ENCODE data around the gene SARDH.

Gene SARDH

DNA sequence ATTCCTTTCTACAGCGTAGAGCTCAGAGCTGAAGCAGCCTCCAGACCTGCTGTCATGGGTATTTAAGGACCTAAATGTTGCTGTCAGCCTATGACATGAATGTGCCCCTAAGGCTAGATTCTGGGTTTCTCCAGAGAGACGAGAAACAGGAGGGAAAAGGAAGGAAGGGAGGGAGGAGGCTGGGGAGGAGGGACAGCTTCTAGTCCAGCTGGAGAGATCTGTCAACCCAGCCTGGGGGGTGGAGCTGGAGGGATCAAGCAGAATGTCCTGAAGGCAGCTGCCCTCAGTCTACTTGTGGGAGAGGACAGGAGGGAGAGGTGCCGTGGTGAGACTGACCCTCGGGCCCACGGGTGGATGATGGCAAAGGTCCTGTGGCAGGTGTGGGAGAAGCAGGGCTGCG is 103.1 kb downstream of the SARDH start:
- no peak for DNase-seq (ENCODE audit: low read depth)
- no peak overlapping the region for H3K4me3 ChIP-seq (ENCODE audit: low read depth, low read length)
- TF ChIP-seq, protein P1, sequence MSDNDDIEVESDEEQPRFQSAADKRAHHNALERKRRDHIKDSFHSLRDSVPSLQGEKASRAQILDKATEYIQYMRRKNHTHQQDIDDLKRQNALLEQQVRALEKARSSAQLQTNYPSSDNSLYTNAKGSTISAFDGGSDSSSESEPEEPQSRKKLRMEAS (IDR thresholded peaks at IDR 0.05; ENCODE audit: low read depth, low read length): no peak

DNA sequence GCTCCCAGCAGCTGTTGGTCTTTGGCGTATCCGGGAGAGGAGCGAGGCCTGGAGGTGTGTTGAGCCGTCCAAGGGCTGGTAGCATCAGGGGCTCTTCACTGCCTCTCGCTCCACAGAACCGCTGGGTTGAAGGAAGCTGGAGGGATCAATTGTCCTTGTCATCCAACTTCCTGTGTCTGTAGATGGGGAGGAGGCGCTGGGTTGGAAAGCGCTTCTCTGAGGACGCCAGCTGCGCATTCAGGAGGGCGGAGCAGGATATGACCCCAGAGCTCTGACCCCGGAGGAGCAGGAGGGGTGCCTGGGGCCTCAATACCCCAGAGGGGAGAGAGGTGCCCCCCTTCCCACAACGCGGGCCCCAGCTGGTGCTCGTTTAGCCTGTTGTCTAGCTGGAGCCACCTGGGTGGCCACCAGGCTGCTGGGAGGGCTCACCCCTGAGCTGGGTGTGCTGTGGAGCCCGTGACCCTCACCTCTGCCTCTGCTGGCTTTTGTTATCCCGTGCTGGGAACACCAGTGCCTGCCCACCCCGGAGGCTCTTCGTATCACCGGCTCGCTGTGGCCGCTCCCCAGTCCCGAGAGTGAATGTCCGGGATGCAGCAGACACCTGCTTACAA is 104.0 kb downstream of the SARDH start:
- no peak for DNase-seq (ENCODE audit: low read depth)
- H3K4me3 ChIP-seq (ENCODE audit: low read depth, low read length): no peak overlapping the region
- TF ChIP-seq, protein P1 (IDR thresholded peaks at IDR 0.05; ENCODE audit: low read depth, low read length): no peak
- TF ChIP-seq MYC (IDR thresholded peaks at IDR 0.05; ENCODE audit: low read depth, low read length) (no peak), POLR2A (IDR thresholded peaks at IDR 0.05; ENCODE audit: extremely low read depth, insufficient read length) (no peak)
- TF ChIP-seq, protein P2, sequence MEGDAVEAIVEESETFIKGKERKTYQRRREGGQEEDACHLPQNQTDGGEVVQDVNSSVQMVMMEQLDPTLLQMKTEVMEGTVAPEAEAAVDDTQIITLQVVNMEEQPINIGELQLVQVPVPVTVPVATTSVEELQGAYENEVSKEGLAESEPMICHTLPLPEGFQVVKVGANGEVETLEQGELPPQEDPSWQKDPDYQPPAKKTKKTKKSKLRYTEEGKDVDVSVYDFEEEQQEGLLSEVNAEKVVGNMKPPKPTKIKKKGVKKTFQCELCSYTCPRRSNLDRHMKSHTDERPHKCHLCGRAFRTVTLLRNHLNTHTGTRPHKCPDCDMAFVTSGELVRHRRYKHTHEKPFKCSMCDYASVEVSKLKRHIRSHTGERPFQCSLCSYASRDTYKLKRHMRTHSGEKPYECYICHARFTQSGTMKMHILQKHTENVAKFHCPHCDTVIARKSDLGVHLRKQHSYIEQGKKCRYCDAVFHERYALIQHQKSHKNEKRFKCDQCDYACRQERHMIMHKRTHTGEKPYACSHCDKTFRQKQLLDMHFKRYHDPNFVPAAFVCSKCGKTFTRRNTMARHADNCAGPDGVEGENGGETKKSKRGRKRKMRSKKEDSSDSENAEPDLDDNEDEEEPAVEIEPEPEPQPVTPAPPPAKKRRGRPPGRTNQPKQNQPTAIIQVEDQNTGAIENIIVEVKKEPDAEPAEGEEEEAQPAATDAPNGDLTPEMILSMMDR (IDR thresholded peaks at IDR 0.05; ENCODE audit: low read depth, low read length): no peak

DNA sequence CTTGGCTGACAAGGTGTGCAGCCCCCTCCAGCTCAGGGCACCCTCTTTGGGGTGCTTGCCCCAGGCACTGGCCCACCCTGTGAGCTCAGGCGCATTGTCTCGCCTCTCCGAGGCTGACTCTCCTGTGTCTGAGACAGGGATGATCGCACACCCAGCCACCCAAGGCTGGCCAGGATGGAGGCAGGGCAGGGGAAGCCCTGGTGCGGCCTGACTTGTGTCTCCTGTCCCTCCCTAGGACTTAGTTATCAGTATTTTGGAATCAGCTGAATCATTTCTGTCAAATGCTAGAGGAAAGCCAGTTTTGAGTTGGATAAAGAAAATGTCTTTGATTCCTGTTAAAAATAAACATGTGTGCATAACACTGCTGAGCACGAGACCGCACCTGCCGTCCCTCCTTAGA is 104.5 kb downstream of the SARDH start:
- DNase-seq (ENCODE audit: low read depth): no peak
- TF ChIP-seq POLR2A (IDR thresholded peaks at IDR 0.05; ENCODE audit: extremely low read depth, insufficient read length) (no peak), MYC (IDR thresholded peaks at IDR 0.05; ENCODE audit: low read depth, low read length) (no peak)
- TF ChIP-seq, protein P2 (IDR thresholded peaks at IDR 0.05; ENCODE audit: low read depth, low read length): no peak
- TF ChIP-seq, protein P1 (IDR thresholded peaks at IDR 0.05; ENCODE audit: low read depth, low read length): no peak
- H3K4me3 ChIP-seq (ENCODE audit: low read depth, low read length): no peak overlapping the region

DNA sequence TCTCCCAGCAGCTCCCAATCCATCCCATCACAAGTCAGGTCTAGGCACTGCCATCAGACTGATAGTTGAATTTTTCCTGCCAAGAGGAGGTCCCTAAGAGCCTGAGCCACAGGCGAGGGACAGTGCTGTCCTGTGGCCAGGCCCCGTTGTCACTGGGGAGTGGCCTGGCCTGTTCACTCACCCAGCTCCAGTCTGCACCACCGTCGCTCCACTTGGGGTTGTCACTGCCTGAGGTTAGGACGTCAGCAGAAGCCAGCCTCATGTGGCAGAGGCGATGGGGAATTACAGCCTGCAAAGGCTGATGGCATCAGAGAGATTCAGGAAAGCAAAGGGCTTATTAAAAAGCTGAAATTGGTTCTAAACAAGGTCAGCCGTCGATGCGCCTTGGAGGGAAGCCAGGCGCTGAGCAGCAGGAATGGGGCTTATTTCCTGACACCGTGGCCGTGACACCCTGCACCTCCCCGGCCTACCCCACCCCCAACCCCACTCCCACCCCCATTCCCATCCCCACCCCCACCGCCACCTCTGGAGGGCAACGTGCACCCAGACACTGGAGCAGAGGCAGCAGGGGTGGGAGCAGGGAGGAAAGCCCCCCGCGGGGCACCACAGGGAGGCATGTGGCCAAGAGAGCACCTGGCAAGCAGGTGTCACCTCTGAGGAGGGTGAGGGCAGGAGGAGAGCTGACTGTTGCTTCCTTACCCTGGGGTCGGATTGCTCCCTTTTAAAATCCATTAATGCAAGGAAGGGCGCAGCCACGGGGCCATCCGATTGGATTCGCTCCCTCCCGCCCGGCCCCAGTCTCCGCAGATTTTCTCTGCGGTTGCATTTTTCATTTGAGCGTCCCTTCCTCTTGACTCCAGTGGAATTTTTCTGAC is 105.1 kb downstream of the SARDH start:
- TF ChIP-seq MYC (IDR thresholded peaks at IDR 0.05; ENCODE audit: low read depth, low read length) (no peak), POLR2A (IDR thresholded peaks at IDR 0.05; ENCODE audit: extremely low read depth, insufficient read length) (no peak)
- TF ChIP-seq, protein P1 (IDR thresholded peaks at IDR 0.05; ENCODE audit: low read depth, low read length): no peak
- TF ChIP-seq, protein P2 (IDR thresholded peaks at IDR 0.05; ENCODE audit: low read depth, low read length): no peak
- H3K4me3 ChIP-seq (ENCODE audit: low read depth, low read length): no peak overlapping the region
- DNase-seq (ENCODE audit: low read depth): no peak

DNA sequence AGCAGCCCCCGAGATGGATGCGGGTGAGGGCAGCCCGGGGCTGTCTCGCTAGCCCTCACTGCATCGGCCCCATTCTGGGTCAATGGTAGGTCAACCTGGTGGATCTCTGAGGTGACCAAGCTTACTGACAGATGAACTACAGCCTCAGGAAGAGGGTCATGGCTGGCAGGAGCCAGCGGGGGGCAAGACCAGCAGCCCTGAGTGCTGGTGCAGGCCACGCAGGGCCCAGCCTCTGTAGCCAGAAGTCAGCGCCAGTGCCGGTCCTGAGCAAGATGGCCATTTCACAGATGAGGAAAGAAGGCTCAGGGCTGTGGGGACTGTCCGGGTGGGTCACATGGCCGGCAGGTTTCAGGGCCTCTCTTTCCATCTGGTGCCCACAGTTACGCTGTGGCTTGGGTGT is 107.0 kb downstream of the SARDH start:
- TF ChIP-seq, protein P1 (IDR thresholded peaks at IDR 0.05; ENCODE audit: low read depth, low read length): no peak
- no peak for TF ChIP-seq MYC (IDR thresholded peaks at IDR 0.05; ENCODE audit: low read depth, low read length)
- TF ChIP-seq POLR2A (IDR thresholded peaks at IDR 0.05; ENCODE audit: extremely low read depth, insufficient read length): no peak
- TF ChIP-seq, protein P2 (IDR thresholded peaks at IDR 0.05; ENCODE audit: low read depth, low read length): no peak
- no peak overlapping the region for H3K4me3 ChIP-seq (ENCODE audit: low read depth, low read length)
- DNase-seq (ENCODE audit: low read depth): no peak

Measured in NB4 (cell line).